ENCODE results near the gene JAM3. TPM values are rescaled to one million over a fixed set of nuclear protein-coding genes. Genes with fewer than 3 reads are reported as not detected.

JAM3 gene
- total RNA-seq, result 36.6 and 38.2 TPM in 2 replicates
- polyA plus RNA-seq, result 49.0 and 51.3 TPM in 2 replicates

- no peak for TF ChIP-seq CTCF (IDR thresholded peaks at IDR 0.05; ENCODE audit: low read depth, low read length)
- Histone ChIP-seq H3K36me3 (no peaks in the 10 kb centered on the region), H3K9me3 (ENCODE audit: low read depth) (no peaks in the 10 kb centered on the region), H3K27ac (peak within 1 kb of the TSS; percentile 53), H3K4me3 (peak within 1 kb of the TSS; percentile 90), H3K4me1 (ENCODE audit: low read depth) (peaks cover 20% of the 10 kb centered on the region), H3K27me3 (peaks cover 15% of the 10 kb centered on the region)
- DNase-seq (ENCODE audit: low read depth in 1 of 2, low spot score in 1 of 2), result peak; percentile 97 to 99
Measured at GRCh38 chr11:134068829-134069425, at the start of gene JAM3. Gene JAM3 (plus strand): TSS chr11:134069072. CDS start chr11:134069084, 12 bp downstream.

GRCh38 chr11:134019500-134019899 lies 49.4 kb upstream of the JAM3 start:
- Histone ChIP-seq H3K4me3 (no peak overlapping the region), H3K9me3 (ENCODE audit: low read depth) (no peaks in the 10 kb centered on the region), H3K27me3 (peaks cover 31% of the 10 kb centered on the region), H3K27ac (no peak overlapping the region), H3K36me3 (no peaks in the 10 kb centered on the region), H3K4me1 (ENCODE audit: low read depth) (no peaks in the 10 kb centered on the region)
- no peak for TF ChIP-seq CTCF (IDR thresholded peaks at IDR 0.05; ENCODE audit: low read depth, low read length)
- no peak for DNase-seq (ENCODE audit: low read depth in 1 of 2, low spot score in 1 of 2)

- H3K9me3 ChIP-seq (ENCODE audit: low read depth), result no peaks in the 10 kb centered on the region
- no peak for DNase-seq (ENCODE audit: low read depth in 1 of 2, low spot score in 1 of 2)
- H3K4me3 ChIP-seq, result no peak overlapping the region
- no peaks in the 10 kb centered on the region for H3K4me1 ChIP-seq (ENCODE audit: low read depth)
- no peak overlapping the region for H3K27ac ChIP-seq
- no peak for TF ChIP-seq CTCF (IDR thresholded peaks at IDR 0.05; ENCODE audit: low read depth, low read length)
- H3K36me3 ChIP-seq, result no peaks in the 10 kb centered on the region
- peaks cover 31% of the 10 kb centered on the region for H3K27me3 ChIP-seq
Measured at GRCh38 chr11:134020598-134020997, 48.3 kb upstream of the JAM3 start.

- H3K27ac ChIP-seq, result no peak overlapping the region
- H3K4me3 ChIP-seq, result no peak overlapping the region
- H3K27me3 ChIP-seq, result peaks cover 24% of the 10 kb centered on the region
Measured at GRCh38 chr11:134021326-134021725, 47.5 kb upstream of the JAM3 start.

GRCh38 chr11:134022748-134023147 lies 46.1 kb upstream of the JAM3 start:
- H3K36me3 ChIP-seq, result no peaks in the 10 kb centered on the region
- H3K9me3 ChIP-seq (ENCODE audit: low read depth), result no peaks in the 10 kb centered on the region
- no peak for DNase-seq (ENCODE audit: low read depth in 1 of 2, low spot score in 1 of 2)
- TF ChIP-seq CTCF (IDR thresholded peaks at IDR 0.05; ENCODE audit: low read depth, low read length), result no peak
- H3K4me1 ChIP-seq (ENCODE audit: low read depth), result no peaks in the 10 kb centered on the region
- H3K4me3 ChIP-seq, result no peak overlapping the region
- peaks cover 10% of the 10 kb centered on the region for H3K27me3 ChIP-seq
- H3K27ac ChIP-seq, result no peak overlapping the region

More at GRCh38 chr11:134021326-134021725, 47.5 kb upstream of the JAM3 start:
- no peak for TF ChIP-seq CTCF (IDR thresholded peaks at IDR 0.05; ENCODE audit: low read depth, low read length)
- Histone ChIP-seq H3K4me1 (ENCODE audit: low read depth) (no peaks in the 10 kb centered on the region), H3K9me3 (ENCODE audit: low read depth) (no peaks in the 10 kb centered on the region), H3K36me3 (no peaks in the 10 kb centered on the region)
- DNase-seq (ENCODE audit: low read depth in 1 of 2, low spot score in 1 of 2), result no peak

Measured in cardiac muscle cell (in vitro differentiated cells and primary cell).